SH-SY5Y (cell line): ENCODE measurements around the gene SPX.

Source experiments
- GATA2 ChIP-seq: IDR thresholded peaks from 2 replicates; pipeline ENCODE4 v1.6.1; 2011; ENCODE audit warnings: mild to moderate bottlenecking, low read depth, low read length
- GATA3 ChIP-seq: IDR thresholded peaks from 2 replicates; pipeline ENCODE4 v1.6.1; 2011; ENCODE audit warnings: low read depth, mild to moderate bottlenecking, low read length, moderate library complexity

DNA sequence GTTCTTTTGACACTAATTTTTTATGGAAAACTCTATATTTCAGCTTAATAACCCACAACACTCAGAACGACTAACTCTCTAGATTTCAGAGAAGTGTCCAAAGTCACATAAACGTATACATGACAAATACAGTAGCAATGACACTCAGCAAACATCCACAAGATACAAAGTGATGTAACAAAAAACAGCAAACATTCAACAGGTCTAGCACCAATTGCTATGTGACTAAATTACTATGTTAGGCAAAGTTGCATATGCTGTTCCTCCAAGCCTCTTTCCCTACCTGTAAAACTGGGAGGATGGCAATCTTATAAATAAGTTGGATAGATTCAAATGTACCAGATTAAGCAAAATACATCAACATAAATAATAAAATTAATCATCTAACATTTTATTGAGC lies 26.3 kb upstream of the SPX start:
- TF ChIP-seq GATA2 (no peak), GATA3 (no peak)
